ENCODE data around the gene PSMD7.

GRCh38 chr16:74275031-74275636 is 21.5 kb upstream of the PSMD7 start:
- peak in 4 of 5 experiments; percentile 15 to 24 (median 19) for TF ChIP-seq CTCF (IDR thresholded peaks at IDR 0.05)
- no peak for TF ChIP-seq POLR2A (IDR thresholded peaks at IDR 0.05)

All from tibial nerve (tissue), 3 donors.